ENCODE measurements around the gene TJAP1.
A peak's percentile ranks its signal among the peaks of the same experiment; 100 is the strongest.
"Not testable (repeated sequence)": the region's sequence is repeated elsewhere in the genome, so short reads cannot be mapped to it uniquely, and the experiment has no call there.

TJAP1 gene

GRCh38 chr6:43458154-43458553, 19.2 kb upstream of the TJAP1 start:
- DNase-seq, H3K4me3 Mint-ChIP-seq, H3K9me3 Mint-ChIP-seq, CTCF ChIA-PET, H3K36me3 Mint-ChIP-seq, H3K27ac Mint-ChIP-seq: not testable (repeated sequence)
- Mint-ChIP-seq H3K27me3 (peaks cover 60% of the 10 kb centered on the region), H3K4me1 (peaks cover 15% of the 10 kb centered on the region)

- Mint-ChIP-seq H3K27me3 (peaks cover 66% of the 10 kb centered on the region), H3K27ac (no peak overlapping the region), H3K36me3 (no peaks in the 10 kb centered on the region), H3K9me3 (no peaks in the 10 kb centered on the region), H3K4me3 (no peak overlapping the region), H3K4me1 (peaks cover 10% of the 10 kb centered on the region)
- CTCF ChIA-PET = interaction anchor here (1.1 kb wide), 1 partner anchor 37 kb away, joined by 3 read pairs; no protein-coding TSS in a partner anchor
- no peak for DNase-seq
These were observed 17.8 kb upstream of the TJAP1 start for GRCh38 chr6:43459535-43459934.

GRCh38 chr6:43460032-43460431, 17.3 kb upstream of the TJAP1 start:
- CTCF ChIA-PET = interaction anchor here (1.1 kb wide), 1 partner anchor 36 kb away, joined by 3 read pairs; no protein-coding TSS in a partner anchor
- Mint-ChIP-seq H3K36me3 (no peaks in the 10 kb centered on the region), H3K27ac (no peak overlapping the region), H3K4me1 (peaks cover 10% of the 10 kb centered on the region), H3K9me3 (no peaks in the 10 kb centered on the region), H3K4me3 (no peak overlapping the region), H3K27me3 (peaks cover 62% of the 10 kb centered on the region)
- DNase-seq = no peak

DNA sequence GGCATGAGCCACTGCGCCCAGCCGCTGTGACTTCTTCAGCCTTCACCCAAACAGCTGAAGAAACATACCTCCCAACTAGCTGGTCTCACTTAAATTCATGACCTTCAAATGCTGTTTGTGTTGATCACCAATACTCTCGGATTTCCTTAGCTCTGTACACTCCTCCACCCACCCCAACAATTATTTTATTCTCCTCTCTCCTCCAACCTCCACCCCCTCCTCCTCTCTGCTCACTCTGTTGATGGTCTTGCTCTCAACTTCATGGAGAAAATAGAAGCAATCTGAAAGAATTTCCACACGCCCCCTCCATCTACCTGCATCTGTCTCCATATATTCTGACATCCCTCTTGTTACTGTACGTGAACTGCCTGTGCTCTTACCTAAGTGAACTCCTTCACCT, 15.4 kb upstream of the TJAP1 start:
- Mint-ChIP-seq H3K9me3 (no peaks in the 10 kb centered on the region), H3K27ac (no peak overlapping the region), H3K36me3 (no peaks in the 10 kb centered on the region), H3K27me3 (peaks cover 51% of the 10 kb centered on the region), H3K4me3 (no peak overlapping the region), H3K4me1 (peaks cover under 1% of the 10 kb centered on the region)
- DNase-seq = no peak
- CTCF ChIA-PET = no interaction called here

DNA sequence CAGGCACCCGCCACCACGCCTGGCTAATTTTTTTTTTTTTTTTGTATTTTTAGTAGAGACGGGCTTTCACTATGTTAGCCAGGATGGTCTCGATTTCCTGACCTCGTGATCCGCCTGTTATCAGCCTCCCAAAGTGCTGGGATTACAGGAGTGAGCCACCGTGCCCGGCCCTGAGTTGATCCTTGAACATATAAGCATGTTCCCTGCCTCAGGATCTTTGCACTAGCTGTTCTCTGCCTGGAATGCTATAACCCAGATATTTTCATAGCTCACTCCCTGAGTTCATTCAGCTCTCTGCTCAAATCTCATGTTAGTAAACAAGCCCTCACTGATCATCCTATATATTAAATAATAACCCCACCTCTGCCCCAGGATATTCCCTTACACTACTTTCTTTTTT, 13.0 kb upstream of the TJAP1 start:
- Mint-ChIP-seq H3K4me3 (no peak overlapping the region), H3K36me3 (no peaks in the 10 kb centered on the region), H3K27ac (no peak overlapping the region), H3K4me1 (no peaks in the 10 kb centered on the region), H3K27me3 (peaks cover 60% of the 10 kb centered on the region), H3K9me3 (no peaks in the 10 kb centered on the region)
- no peak for DNase-seq
- CTCF ChIA-PET = no interaction called here

DNA sequence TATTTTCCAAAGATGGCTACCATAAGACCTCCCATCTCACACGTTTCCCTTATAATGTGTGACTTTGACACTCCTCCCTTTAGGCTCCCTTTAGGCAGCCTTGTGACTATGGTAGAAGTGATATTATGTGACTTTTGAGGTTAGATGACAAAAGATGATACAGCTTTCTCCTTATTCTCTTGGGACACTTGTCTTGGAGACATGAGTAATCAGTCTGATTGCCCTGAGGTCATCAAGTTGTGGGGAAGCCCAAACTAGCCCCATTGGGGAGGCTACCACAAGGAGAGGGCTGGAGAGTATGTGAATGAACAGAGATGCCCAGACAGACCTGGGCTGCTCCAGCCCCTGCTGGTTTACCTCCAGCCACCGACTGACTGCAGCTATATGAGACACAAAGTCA, 11.4 kb upstream of the TJAP1 start:
- H3K27ac Mint-ChIP-seq = no peak overlapping the region
- CTCF ChIA-PET = interaction anchor here (0.5 to 0.6 kb wide), 2 partner anchors 38 to 39 kb away, joined by 3 read pairs; partner anchors contain the start of gene ABCC10
- no peaks in the 10 kb centered on the region for H3K36me3 Mint-ChIP-seq
- DNase-seq = no peak
- no peaks in the 10 kb centered on the region for H3K9me3 Mint-ChIP-seq
- H3K27me3 Mint-ChIP-seq = peaks cover 60% of the 10 kb centered on the region
- no peak overlapping the region for H3K4me3 Mint-ChIP-seq
- no peaks in the 10 kb centered on the region for H3K4me1 Mint-ChIP-seq

DNA sequence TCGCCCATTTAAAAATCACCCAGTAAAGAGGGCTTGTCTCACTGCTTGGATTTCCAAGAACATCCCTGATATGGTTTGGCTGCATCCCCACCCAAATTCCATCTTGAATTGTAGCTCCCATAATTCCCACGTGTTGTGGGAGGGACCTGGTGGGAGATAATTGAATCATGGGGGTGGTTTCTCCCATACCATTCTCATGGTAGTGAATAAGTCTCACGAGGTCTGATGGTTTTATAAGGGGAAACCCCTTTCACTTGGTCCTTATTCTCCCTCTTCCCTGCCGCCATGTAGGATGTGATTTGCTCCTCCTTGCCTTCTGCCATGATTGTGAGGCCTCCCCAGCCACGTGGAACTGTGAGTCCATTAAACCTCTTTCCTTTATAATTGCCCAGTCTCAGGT, 10.1 kb upstream of the TJAP1 start:
- H3K9me3 Mint-ChIP-seq, H3K4me3 Mint-ChIP-seq, H3K27ac Mint-ChIP-seq, CTCF ChIA-PET, H3K4me1 Mint-ChIP-seq, H3K36me3 Mint-ChIP-seq, DNase-seq: not testable (repeated sequence)
- peaks cover 64% of the 10 kb centered on the region for H3K27me3 Mint-ChIP-seq

DNA sequence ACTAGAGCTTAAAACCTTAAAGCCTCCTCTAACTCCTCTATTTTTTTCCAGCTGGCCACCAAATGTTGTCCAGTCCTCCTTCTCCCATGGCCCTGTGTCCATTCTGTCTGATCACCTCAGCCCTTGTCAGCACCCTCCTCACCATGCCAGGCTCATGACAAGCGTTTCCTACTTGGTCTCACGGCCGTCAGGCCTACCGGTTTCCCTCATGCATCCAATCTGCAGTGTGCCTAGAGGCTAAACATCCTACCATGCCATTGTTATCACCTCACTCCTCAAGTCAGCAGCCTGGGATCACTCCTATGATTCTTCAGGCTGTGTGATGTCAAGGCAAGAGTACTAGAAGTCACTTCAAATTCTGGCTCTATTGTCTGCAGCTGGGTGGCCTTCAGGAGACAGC, 9.6 kb upstream of the TJAP1 start:
- no peak overlapping the region for H3K27ac Mint-ChIP-seq
- CTCF ChIA-PET = no interaction called here

DNA sequence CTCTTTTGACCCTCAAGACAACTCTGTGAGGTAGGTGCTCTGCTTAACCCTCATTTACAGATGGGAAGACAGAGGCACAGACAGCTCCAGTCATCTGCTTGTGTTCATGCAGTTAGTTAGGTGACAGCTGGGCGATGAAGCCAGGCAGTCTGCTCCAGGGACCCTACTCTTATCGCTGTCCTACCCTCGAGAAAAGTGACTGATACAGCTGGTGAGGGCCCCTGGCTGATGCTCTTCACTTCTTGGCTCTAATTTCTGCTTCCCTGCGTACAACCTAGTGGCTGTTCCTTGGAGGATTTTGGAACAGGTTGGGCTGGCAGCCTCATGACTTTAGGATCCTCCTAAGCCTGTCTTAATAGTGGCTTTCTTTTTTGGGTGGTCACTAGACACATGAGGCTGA, 9.1 kb upstream of the TJAP1 start:
- no peaks in the 10 kb centered on the region for H3K9me3 Mint-ChIP-seq
- no peak overlapping the region for H3K4me3 Mint-ChIP-seq
- H3K27me3 Mint-ChIP-seq = peaks cover 54% of the 10 kb centered on the region
- DNase-seq = no peak
- H3K36me3 Mint-ChIP-seq = no peaks in the 10 kb centered on the region
- no peaks in the 10 kb centered on the region for H3K4me1 Mint-ChIP-seq
- CTCF ChIA-PET = no interaction called here
- no peak overlapping the region for H3K27ac Mint-ChIP-seq

More for the DNA sequence above, 9.6 kb upstream of the TJAP1 start:
- no peak overlapping the region for H3K4me3 Mint-ChIP-seq
- no peaks in the 10 kb centered on the region for H3K9me3 Mint-ChIP-seq
- H3K4me1 Mint-ChIP-seq = no peaks in the 10 kb centered on the region
- DNase-seq = no peak
- H3K27me3 Mint-ChIP-seq = peaks cover 59% of the 10 kb centered on the region
- H3K36me3 Mint-ChIP-seq = no peaks in the 10 kb centered on the region

GRCh38 chr6:43468748-43469681, 8.4 kb upstream of the TJAP1 start:
- Mint-ChIP-seq H3K27ac (no peak overlapping the region), H3K9me3 (no peaks in the 10 kb centered on the region), H3K36me3 (no peaks in the 10 kb centered on the region), H3K27me3 (peaks cover 47% of the 10 kb centered on the region), H3K4me1 (no peaks in the 10 kb centered on the region), H3K4me3 (no peak overlapping the region)
- CTCF ChIA-PET = no interaction called here
- no peak for DNase-seq

- no peaks in the 10 kb centered on the region for H3K36me3 Mint-ChIP-seq
- H3K27ac Mint-ChIP-seq = no peak overlapping the region
- DNase-seq = no peak
- no peaks in the 10 kb centered on the region for H3K4me1 Mint-ChIP-seq
- H3K27me3 Mint-ChIP-seq = peaks cover 40% of the 10 kb centered on the region
- CTCF ChIA-PET = no interaction called here
- H3K9me3 Mint-ChIP-seq = no peaks in the 10 kb centered on the region
- H3K4me3 Mint-ChIP-seq = no peak overlapping the region
These were observed 7.4 kb upstream of the TJAP1 start for GRCh38 chr6:43469947-43470346.

GRCh38 chr6:43471399-43471798, 6.0 kb upstream of the TJAP1 start:
- Mint-ChIP-seq H3K9me3 (no peaks in the 10 kb centered on the region), H3K36me3 (no peaks in the 10 kb centered on the region), H3K4me1 (no peaks in the 10 kb centered on the region), H3K27ac (no peak overlapping the region), H3K27me3 (peaks cover 40% of the 10 kb centered on the region), H3K4me3 (no peak overlapping the region)
- DNase-seq = no peak
- CTCF ChIA-PET = interaction anchor here (1.0 kb wide), 1 partner anchor 36 kb away, joined by 3 read pairs; no protein-coding TSS in a partner anchor

- CTCF ChIA-PET = no interaction called here
- peaks cover 11% of the 10 kb centered on the region for H3K4me1 Mint-ChIP-seq
- no peak overlapping the region for H3K4me3 Mint-ChIP-seq
- no peaks in the 10 kb centered on the region for H3K9me3 Mint-ChIP-seq
- H3K36me3 Mint-ChIP-seq = no peaks in the 10 kb centered on the region
- peaks cover 35% of the 10 kb centered on the region for H3K27me3 Mint-ChIP-seq
- DNase-seq = no peak
- H3K27ac Mint-ChIP-seq = no peak overlapping the region
These were observed 4.9 kb upstream of the TJAP1 start for GRCh38 chr6:43472515-43472914.

GRCh38 chr6:43475516-43475915, 1.9 kb upstream of the TJAP1 start:
- CTCF ChIA-PET = no interaction called here
- no peak overlapping the region for H3K27ac Mint-ChIP-seq

DNA sequence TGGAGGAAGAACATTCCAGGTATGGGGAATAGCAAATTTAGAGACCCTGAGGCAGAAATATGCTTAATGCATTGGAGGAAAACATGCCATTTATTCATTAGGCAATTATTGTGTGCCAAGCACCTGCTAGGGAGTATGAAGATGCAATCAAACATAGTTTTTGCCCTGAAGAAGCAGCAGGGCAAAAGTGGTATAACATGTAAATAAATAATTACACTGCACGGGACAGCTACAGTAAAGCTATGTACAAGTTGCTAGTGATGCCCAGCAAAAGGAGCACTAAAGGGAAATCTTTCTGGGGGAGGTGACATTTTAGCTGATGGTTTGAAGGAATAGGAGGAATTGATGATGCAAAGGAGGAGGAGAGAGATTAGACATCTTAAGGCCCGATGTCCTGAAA, 624 bp upstream of the TJAP1 start:
- H3K4me1 Mint-ChIP-seq = peaks cover 39% of the 10 kb centered on the region
- CTCF ChIA-PET = interaction anchor here (2.3 kb wide), 1 partner anchor 30 kb away, joined by 6 read pairs; no protein-coding TSS in a partner anchor
- no peak for DNase-seq

More at GRCh38 chr6:43475516-43475915, 1.9 kb upstream of the TJAP1 start:
- Mint-ChIP-seq H3K4me1 (peaks cover 34% of the 10 kb centered on the region), H3K4me3 (no peak overlapping the region), H3K9me3 (no peaks in the 10 kb centered on the region), H3K36me3 (peaks cover 3% of the 10 kb centered on the region), H3K27me3 (peaks cover 12% of the 10 kb centered on the region)
- no peak for DNase-seq

More for the DNA sequence above, 624 bp upstream of the TJAP1 start:
- H3K4me3 Mint-ChIP-seq = peak overlapping the region; percentile 95
- H3K36me3 Mint-ChIP-seq = peaks cover 3% of the 10 kb centered on the region
- peaks cover 1% of the 10 kb centered on the region for H3K27me3 Mint-ChIP-seq
- H3K27ac Mint-ChIP-seq = peak overlapping the region; percentile 91
- no peaks in the 10 kb centered on the region for H3K9me3 Mint-ChIP-seq
